ENCODE measurements around the gene BCAS1.

BCAS1 gene

GRCh38 chr20:54043076-54043967 lies 27.1 kb downstream of the BCAS1 start:
- Histone ChIP-seq H3K27ac (ENCODE audit: low read depth, low read length) (no peak overlapping the region), H3K4me3 (ENCODE audit: low read depth in 1 of 2, low read length in 2 of 2) (no peak overlapping the region), H3K4me1 (ENCODE audit: insufficient read depth, low read length) (no peaks in the 10 kb centered on the region), H3K36me3 (ENCODE audit: insufficient read depth, low read length) (no peaks in the 10 kb centered on the region), H3K27me3 (ENCODE audit: control insufficient read depth in 1 of 2, insufficient read depth in 2 of 2, low read length in 2 of 2) (no peaks in the 10 kb centered on the region), H3K9me3 (ENCODE audit: low read length) (no peaks in the 10 kb centered on the region), H3K9ac (ENCODE audit: low read length) (no peak overlapping the region)

- H3K36me3 ChIP-seq (ENCODE audit: insufficient read depth, low read length) = no peaks in the 10 kb centered on the region
Measured at GRCh38 chr20:54042021-54042420, 28.4 kb downstream of the BCAS1 start.

GRCh38 chr20:54041336-54041735 lies 29.1 kb downstream of the BCAS1 start:
- H3K9me3 ChIP-seq (ENCODE audit: low read length) = no peaks in the 10 kb centered on the region
- no peaks in the 10 kb centered on the region for H3K36me3 ChIP-seq (ENCODE audit: insufficient read depth, low read length)
- no peak overlapping the region for H3K4me3 ChIP-seq (ENCODE audit: low read depth in 1 of 2, low read length in 2 of 2)
- H3K27ac ChIP-seq (ENCODE audit: low read depth, low read length) = no peak overlapping the region
- H3K9ac ChIP-seq (ENCODE audit: low read length) = no peak overlapping the region
- H3K4me1 ChIP-seq (ENCODE audit: insufficient read depth, low read length) = no peaks in the 10 kb centered on the region
- H3K27me3 ChIP-seq (ENCODE audit: control insufficient read depth in 1 of 2, insufficient read depth in 2 of 2, low read length in 2 of 2) = no peaks in the 10 kb centered on the region

More at GRCh38 chr20:54042021-54042420, 28.4 kb downstream of the BCAS1 start:
- Histone ChIP-seq H3K4me3 (ENCODE audit: low read depth in 1 of 2, low read length in 2 of 2) (no peak overlapping the region), H3K9ac (ENCODE audit: low read length) (no peak overlapping the region), H3K27me3 (ENCODE audit: control insufficient read depth in 1 of 2, insufficient read depth in 2 of 2, low read length in 2 of 2) (no peaks in the 10 kb centered on the region), H3K9me3 (ENCODE audit: low read length) (no peaks in the 10 kb centered on the region), H3K27ac (ENCODE audit: low read depth, low read length) (no peak overlapping the region), H3K4me1 (ENCODE audit: insufficient read depth, low read length) (no peaks in the 10 kb centered on the region)

GRCh38 chr20:54040531-54040930 lies 29.9 kb downstream of the BCAS1 start:
- Histone ChIP-seq H3K27ac (ENCODE audit: low read depth, low read length) (no peak overlapping the region), H3K4me1 (ENCODE audit: insufficient read depth, low read length) (no peaks in the 10 kb centered on the region), H3K27me3 (ENCODE audit: control insufficient read depth in 1 of 2, insufficient read depth in 2 of 2, low read length in 2 of 2) (no peaks in the 10 kb centered on the region), H3K9me3 (ENCODE audit: low read length) (no peaks in the 10 kb centered on the region), H3K36me3 (ENCODE audit: insufficient read depth, low read length) (no peaks in the 10 kb centered on the region), H3K9ac (ENCODE audit: low read length) (no peak overlapping the region), H3K4me3 (ENCODE audit: low read depth in 1 of 2, low read length in 2 of 2) (no peak overlapping the region)

- Histone ChIP-seq H3K9me3 (ENCODE audit: low read length) (no peaks in the 10 kb centered on the region), H3K4me3 (ENCODE audit: low read depth in 1 of 2, low read length in 2 of 2) (no peak overlapping the region), H3K4me1 (ENCODE audit: insufficient read depth, low read length) (no peaks in the 10 kb centered on the region), H3K36me3 (ENCODE audit: insufficient read depth, low read length) (no peaks in the 10 kb centered on the region), H3K27ac (ENCODE audit: low read depth, low read length) (no peak overlapping the region), H3K27me3 (ENCODE audit: control insufficient read depth in 1 of 2, insufficient read depth in 2 of 2, low read length in 2 of 2) (no peaks in the 10 kb centered on the region), H3K9ac (ENCODE audit: low read length) (no peak overlapping the region)
Measured at GRCh38 chr20:54038961-54039360, 31.4 kb downstream of the BCAS1 start.

GRCh38 chr20:54037525-54037924 lies 32.9 kb downstream of the BCAS1 start:
- Histone ChIP-seq H3K4me3 (ENCODE audit: low read depth in 1 of 2, low read length in 2 of 2) (no peak overlapping the region), H3K9ac (ENCODE audit: low read length) (no peak overlapping the region), H3K9me3 (ENCODE audit: low read length) (peaks cover 2% of the 10 kb centered on the region), H3K27me3 (ENCODE audit: control insufficient read depth in 1 of 2, insufficient read depth in 2 of 2, low read length in 2 of 2) (no peaks in the 10 kb centered on the region), H3K36me3 (ENCODE audit: insufficient read depth, low read length) (no peaks in the 10 kb centered on the region), H3K27ac (ENCODE audit: low read depth, low read length) (no peak overlapping the region), H3K4me1 (ENCODE audit: insufficient read depth, low read length) (no peaks in the 10 kb centered on the region)

GRCh38 chr20:54029643-54030042 lies 40.8 kb downstream of the BCAS1 start:
- no peak overlapping the region for H3K9ac ChIP-seq (ENCODE audit: low read length)

GRCh38 chr20:54029176-54029575 lies 41.2 kb downstream of the BCAS1 start:
- Histone ChIP-seq H3K4me3 (ENCODE audit: low read depth in 1 of 2, low read length in 2 of 2) (no peak overlapping the region), H3K9ac (ENCODE audit: low read length) (no peak overlapping the region), H3K36me3 (ENCODE audit: insufficient read depth, low read length) (no peaks in the 10 kb centered on the region), H3K27ac (ENCODE audit: low read depth, low read length) (no peak overlapping the region), H3K4me1 (ENCODE audit: insufficient read depth, low read length) (peaks cover 9% of the 10 kb centered on the region), H3K27me3 (ENCODE audit: control insufficient read depth in 1 of 2, insufficient read depth in 2 of 2, low read length in 2 of 2) (no peaks in the 10 kb centered on the region), H3K9me3 (ENCODE audit: low read length) (peaks cover 5% of the 10 kb centered on the region)

More at GRCh38 chr20:54029643-54030042, 40.8 kb downstream of the BCAS1 start:
- H3K4me3 ChIP-seq (ENCODE audit: low read depth in 1 of 2, low read length in 2 of 2) = no peak overlapping the region
- peaks cover 9% of the 10 kb centered on the region for H3K4me1 ChIP-seq (ENCODE audit: insufficient read depth, low read length)
- peaks cover 5% of the 10 kb centered on the region for H3K9me3 ChIP-seq (ENCODE audit: low read length)
- H3K27ac ChIP-seq (ENCODE audit: low read depth, low read length) = no peak overlapping the region
- no peaks in the 10 kb centered on the region for H3K36me3 ChIP-seq (ENCODE audit: insufficient read depth, low read length)
- no peaks in the 10 kb centered on the region for H3K27me3 ChIP-seq (ENCODE audit: control insufficient read depth in 1 of 2, insufficient read depth in 2 of 2, low read length in 2 of 2)

- no peaks in the 10 kb centered on the region for H3K36me3 ChIP-seq (ENCODE audit: insufficient read depth, low read length)
- H3K27ac ChIP-seq (ENCODE audit: low read depth, low read length) = no peak overlapping the region
- H3K4me3 ChIP-seq (ENCODE audit: low read depth in 1 of 2, low read length in 2 of 2) = no peak overlapping the region
- peaks cover 9% of the 10 kb centered on the region for H3K4me1 ChIP-seq (ENCODE audit: insufficient read depth, low read length)
- no peaks in the 10 kb centered on the region for H3K27me3 ChIP-seq (ENCODE audit: control insufficient read depth in 1 of 2, insufficient read depth in 2 of 2, low read length in 2 of 2)
- no peak overlapping the region for H3K9ac ChIP-seq (ENCODE audit: low read length)
- H3K9me3 ChIP-seq (ENCODE audit: low read length) = peaks cover 5% of the 10 kb centered on the region
Measured at GRCh38 chr20:54028276-54029011, 42.0 kb downstream of the BCAS1 start.

GRCh38 chr20:54027704-54028103 lies 42.7 kb downstream of the BCAS1 start:
- H3K9ac ChIP-seq (ENCODE audit: low read length) = no peak overlapping the region
- H3K4me1 ChIP-seq (ENCODE audit: insufficient read depth, low read length) = peaks cover 9% of the 10 kb centered on the region
- peaks cover 4% of the 10 kb centered on the region for H3K9me3 ChIP-seq (ENCODE audit: low read length)
- no peaks in the 10 kb centered on the region for H3K27me3 ChIP-seq (ENCODE audit: control insufficient read depth in 1 of 2, insufficient read depth in 2 of 2, low read length in 2 of 2)
- H3K27ac ChIP-seq (ENCODE audit: low read depth, low read length) = no peak overlapping the region
- H3K4me3 ChIP-seq (ENCODE audit: low read depth in 1 of 2, low read length in 2 of 2) = no peak overlapping the region
- no peaks in the 10 kb centered on the region for H3K36me3 ChIP-seq (ENCODE audit: insufficient read depth, low read length)

- H3K36me3 ChIP-seq (ENCODE audit: insufficient read depth, low read length) = no peaks in the 10 kb centered on the region
- H3K9ac ChIP-seq (ENCODE audit: low read length) = no peak overlapping the region
- H3K27me3 ChIP-seq (ENCODE audit: control insufficient read depth in 1 of 2, insufficient read depth in 2 of 2, low read length in 2 of 2) = no peaks in the 10 kb centered on the region
- H3K4me3 ChIP-seq (ENCODE audit: low read depth in 1 of 2, low read length in 2 of 2) = no peak overlapping the region
- H3K4me1 ChIP-seq (ENCODE audit: insufficient read depth, low read length) = peaks cover 9% of the 10 kb centered on the region
- no peaks in the 10 kb centered on the region for H3K9me3 ChIP-seq (ENCODE audit: low read length)
- H3K27ac ChIP-seq (ENCODE audit: low read depth, low read length) = no peak overlapping the region
Measured at GRCh38 chr20:54026295-54027064, 43.9 kb downstream of the BCAS1 start.

Data from muscle layer of colon (tissue), 2 donors.